HG03135 (cell line): ENCODE measurements around the gene NEK11.
"Not testable (repeated sequence)": the region's sequence is repeated elsewhere in the genome, so short reads cannot be mapped to it uniquely, and the experiment has no call there.

ENCODE experiments used
- ATAC-seq: cut with Tn5 transposase; IDR thresholded peaks from one replicate; pipeline ENCODE4 v1.9.1; 2021; ENCODE audit warnings: mild to moderate bottlenecking, moderate library complexity; ENCODE audit not compliant: unreplicated experiment

NEK11 gene

DNA sequence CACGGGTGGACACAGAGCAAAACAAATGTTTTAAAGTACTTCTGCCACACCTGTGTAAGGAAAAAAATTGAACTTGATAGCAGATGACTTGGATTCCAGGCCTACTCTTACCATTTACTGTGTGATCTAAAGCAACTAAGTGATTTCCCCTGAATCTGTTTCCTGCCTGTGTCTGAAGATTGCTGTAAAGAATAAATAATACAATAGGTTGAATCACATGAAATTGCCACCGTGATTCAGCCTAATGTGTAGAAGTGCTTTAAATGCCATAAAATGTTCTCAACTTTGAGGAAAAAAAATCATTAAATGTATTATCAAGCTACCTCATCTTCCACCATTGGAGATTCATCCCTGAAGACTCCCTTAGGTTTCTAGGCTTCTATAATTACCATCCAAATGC lies 327.3 kb downstream of the NEK11 start:
- ATAC-seq: no peak

DNA sequence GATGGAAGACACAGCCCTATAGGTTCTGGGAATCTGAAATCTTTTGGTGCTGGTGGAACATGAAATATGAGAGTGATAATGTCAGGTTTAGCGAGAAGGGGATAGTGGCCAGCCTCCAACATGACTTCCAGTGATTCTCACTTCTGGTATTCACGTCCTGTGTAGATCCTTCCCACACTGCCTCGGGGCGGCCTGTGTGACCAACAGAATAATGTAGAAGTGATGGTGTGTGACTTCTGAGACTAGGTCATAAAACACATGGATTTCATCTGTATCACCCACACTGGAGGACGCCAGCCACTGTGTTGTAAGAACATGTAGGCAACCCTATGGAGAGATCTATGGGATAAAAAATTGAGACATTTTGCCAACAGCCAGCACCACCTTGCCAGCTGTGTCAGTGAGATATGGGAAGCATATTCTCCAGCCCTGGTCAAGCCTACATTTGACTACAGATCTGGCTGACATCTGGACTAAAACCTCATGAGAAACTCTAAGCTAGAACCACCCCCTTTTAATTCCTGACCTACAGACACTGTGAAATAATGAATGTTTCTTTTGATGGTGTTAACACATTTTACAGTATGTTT lies 329.4 kb downstream of the NEK11 start:
- ATAC-seq: no peak

DNA sequence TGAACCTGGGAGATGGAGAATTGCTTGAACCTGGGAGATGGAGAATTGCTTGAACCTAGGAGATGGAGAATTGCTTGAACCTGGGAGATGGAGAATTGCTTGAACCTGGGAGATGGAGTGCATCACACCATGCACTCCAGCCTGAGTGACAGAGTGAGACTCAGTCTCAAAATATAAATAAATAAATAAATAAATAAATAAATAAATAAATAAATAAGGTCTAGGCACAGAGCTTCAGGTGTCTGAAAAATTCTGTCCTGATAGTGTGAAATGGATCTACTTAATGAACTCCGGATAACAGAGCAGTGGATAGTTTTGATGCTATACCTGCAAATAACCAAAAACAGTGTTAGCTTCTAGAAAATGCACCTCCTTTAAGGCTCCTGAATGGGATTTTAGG lies 330.6 kb downstream of the NEK11 start:
- ATAC-seq: no peak

DNA sequence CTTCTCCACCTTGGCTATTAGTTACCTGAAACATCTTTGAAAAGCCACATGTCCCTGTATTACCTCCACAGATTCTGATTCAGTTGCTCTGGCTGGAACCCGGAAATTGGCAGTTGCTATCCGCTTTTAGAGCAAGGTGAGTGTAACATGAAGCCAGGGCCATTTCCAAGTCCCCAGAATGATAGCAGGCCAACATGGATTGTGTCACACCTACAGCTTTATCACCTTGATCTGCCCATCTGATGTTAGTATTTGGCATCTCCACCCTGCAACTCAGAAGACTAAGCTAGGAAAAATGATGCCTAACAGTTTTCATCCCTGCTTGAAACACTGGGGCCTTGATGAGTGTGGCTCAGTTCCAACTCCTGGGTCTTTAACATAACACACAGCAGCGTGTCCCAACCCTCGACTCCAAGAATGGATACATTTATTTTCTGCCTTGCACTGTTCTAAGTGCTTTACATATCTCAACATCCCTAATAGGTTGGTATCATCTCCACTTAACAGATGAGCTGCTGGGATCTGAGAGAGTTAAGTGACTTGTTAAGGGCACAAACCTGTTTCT lies 333.6 kb downstream of the NEK11 start:
- no peak for ATAC-seq

DNA sequence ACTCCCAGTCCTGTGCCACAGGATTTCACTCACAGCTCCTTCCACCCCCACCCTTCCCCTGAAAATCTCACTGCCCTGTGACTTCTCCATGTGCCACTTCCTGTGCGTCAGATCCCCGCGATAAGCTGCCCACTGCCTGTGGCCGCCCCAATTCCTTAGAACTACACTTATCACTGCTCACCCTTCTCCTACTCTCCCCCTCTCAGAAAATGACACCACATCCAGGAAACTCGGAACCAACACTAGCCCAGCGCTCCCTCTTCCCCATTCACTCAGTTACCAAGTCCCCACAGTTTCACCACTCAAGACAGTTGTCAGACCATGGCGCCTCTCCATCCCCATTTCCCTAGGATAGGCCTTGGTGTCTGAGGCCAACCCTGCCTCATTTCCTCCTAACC lies 334.4 kb downstream of the NEK11 start:
- ATAC-seq: not testable (repeated sequence)

DNA sequence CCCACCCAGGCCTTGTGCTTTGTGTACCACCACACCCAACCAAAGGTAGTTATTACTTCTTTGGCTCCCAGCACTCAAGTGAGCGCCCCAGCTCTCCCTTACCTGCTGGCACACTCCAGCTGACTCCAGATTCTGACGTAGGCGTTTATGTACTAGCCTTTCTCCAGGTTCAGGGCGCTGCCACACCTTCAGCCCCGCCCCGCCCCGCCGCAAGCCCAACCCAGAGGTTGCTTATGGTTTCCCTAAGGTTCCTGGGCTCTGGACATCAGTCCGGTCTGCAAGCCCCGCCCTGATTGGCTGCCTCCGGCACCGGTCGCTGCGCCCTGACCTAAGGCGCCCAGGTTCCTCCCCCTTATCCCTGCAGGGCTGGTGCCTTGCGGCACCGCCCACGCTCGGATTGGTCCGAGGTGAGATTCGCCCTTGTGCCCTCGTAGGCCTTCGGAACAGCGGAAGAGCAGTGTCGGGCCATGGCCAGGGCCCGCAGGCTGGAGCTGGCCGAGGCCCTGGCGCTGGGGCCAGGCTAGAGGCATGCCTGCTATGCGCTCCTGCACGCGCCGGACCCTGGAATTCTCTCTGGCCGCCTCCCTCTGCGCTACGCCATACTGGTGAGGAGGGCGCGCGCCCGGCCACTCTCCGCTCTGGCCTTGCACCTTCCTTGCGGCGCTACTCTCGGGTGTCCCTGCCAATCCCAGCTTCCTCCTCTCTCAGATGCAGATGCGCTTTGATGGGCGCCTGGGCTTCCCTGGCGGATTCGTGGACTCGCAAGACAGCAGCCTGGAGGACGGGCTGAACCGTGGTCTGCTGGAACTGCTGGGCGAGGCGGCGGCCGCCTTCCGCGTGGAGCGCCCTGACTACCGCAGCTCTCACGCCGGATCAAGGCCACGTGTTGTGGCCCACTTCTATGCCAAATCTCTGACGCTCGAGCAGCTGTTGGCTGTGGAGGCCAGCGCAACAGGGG lies 335.1 kb downstream of the NEK11 start:
- ATAC-seq: no peak

DNA sequence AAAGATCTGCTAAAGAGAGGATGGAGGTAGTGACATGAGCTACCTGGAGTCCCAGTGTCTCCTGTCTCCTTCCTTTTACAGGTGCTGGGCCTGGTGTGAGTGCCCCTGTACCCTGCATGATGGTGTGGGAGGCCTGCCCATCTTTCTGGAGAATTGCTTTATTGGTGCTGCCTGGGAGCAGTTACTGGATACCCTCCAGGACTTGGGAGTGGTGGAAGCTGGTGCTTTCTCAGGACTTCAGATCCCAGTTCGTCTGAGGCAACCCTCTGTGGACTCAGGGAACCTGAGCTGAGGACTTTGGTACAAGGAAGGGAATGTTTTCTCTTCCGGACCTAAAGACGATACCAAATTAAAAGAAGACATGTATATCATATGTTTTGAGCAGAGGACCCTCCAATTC lies 336.6 kb downstream of the NEK11 start:
- no peak for ATAC-seq

DNA sequence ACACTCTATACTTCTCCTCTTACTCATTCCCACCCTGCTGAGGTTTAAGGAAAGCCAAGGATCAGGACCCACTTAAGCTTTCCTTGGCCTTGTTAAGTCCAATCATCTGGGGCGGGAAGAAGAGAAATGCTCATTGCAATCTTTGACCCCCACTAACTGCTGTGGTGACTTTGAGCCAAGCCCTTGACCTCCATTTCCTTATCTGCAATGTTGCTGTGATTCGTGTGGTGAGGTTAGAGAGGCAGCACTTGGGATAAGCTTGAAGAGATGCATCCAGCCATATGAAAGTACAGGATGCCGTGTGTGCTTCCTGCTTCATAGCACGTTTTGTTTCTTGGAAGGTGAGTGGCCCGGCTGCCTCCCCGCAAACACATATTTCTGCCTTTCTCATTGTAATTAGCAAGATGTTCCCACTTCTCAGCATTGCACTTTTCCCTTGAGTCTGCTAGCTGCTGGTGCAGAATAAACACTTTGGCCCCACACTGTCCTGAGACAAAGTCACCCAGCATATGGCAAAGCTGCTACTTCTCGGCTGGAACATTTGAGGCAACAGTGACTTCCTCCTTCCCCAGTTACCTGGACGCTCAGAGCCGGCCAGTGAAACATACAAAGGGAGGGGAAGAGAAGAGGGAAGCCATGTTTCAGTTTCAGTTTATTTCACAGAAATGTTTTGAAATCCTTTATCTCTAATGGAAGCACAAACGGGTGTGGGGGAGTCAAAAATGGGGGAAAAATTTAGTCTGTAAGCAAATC lies 344.4 kb downstream of the NEK11 start:
- ATAC-seq: no peak

DNA sequence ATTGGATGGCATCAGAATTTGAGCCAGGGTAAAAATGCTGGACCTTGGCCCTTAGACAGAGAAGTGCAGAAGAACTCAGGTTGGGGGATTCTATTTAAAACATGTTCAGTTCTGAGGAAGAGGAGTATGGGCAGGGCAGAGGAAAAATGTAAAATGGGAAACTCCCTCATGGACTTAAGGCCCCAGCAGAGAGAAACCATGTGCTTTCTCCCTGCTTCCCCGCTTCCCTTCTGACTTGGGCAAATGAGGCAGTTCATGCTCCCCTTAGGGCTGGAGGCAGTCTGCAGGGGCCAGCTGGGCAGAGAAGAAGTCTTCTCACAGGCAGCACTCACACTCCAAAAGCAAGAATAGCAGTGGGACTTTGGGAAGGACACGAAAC lies 345.0 kb downstream of the NEK11 start:
- ATAC-seq: no peak

DNA sequence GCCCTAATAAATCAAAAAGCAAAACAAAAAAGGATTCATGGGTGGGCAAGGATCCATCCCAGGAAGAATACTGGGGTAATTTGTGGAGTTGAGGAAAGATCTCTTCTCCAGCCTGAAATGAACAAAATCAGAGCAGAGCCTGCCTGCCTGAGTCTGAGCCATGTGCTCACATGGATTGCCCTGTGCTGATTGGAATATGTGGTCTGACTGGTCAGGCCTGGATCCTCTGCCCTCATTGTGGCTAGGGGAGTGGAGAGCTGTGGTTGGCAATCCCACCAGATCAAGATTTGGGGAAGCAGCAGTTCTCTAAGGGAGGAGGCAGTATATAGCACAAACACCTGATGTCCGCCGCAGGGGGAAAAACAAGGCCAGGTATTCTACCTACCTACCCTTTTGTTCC lies 348.1 kb downstream of the NEK11 start:
- no peak for ATAC-seq

DNA sequence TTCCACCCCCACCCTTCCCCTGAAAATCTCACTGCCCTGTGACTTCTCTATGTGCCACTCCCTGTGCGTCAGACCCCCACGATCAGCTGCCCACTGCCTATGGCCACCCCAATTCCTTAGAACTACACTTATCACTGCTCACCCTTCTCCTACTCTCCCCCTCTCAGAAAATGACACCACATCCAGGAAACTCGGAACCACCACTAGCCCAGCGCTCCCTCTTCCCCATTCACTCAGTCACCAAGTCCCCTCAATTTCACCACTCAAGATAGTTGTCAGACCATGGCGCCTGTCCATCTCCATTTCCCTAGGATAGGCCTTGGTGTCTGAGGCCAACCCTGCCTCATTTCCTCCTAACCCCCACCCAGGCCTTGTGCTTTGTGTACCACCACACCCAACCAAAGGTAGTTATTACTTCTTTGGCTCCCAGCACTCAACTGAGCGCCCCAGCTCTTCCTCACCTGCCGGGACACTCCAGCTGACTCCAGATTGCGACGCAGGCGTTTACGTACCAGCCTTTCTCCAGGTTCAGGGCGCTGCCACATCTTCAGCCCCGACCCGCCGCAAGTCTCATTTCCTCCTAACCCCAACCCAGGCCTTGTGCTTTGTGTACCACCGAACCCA lies 354.3 kb downstream of the NEK11 start:
- ATAC-seq: peak; percentile 25

DNA sequence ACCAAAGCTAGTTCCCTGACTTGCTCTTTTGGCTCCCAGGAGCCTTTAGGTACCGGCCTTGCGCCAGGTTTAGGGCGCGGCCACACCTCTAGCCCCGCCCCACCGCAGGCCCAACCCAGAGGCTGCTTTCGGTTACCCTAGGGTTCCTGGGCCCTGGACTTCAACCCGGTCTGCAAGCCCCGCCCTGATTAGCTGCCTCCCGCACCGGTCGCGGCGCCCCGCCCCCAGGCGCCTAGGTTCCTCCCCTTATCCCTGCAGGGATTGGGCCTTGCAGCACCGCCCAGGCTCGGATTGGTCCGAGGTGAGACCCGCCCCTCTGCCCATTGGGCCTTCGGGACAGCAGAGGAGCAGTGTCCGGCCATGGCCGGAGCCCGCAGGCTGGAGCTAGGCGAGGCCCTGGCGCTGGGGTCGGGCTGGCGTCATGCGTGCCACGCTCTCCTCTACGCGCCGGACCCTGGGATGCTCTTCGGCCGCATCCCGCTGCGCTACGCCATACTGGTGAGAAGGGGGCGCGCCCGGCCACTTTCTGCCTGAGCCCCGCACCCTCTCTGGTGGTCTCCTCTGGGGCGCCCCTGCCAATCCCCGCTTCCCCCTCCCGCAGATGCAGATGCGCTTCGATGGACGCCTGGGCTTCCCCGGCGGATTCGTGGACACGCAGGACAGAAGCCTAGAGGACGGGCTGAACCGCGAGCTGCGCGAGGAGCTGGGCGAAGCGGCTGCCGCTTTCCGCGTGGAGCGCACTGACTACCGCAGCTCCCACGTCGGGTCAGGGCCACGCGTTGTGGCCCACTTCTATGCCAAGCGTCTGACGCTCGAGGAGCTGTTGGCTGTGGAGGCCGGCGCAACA lies 355.0 kb downstream of the NEK11 start, which contains the start of gene NUDT16:
NUDT16 (plus strand) TSS at position 330 of the 847 bp plus-strand sequence; CDS start at position 361, 31 bp downstream.
- ATAC-seq: peak; percentile 99

DNA sequence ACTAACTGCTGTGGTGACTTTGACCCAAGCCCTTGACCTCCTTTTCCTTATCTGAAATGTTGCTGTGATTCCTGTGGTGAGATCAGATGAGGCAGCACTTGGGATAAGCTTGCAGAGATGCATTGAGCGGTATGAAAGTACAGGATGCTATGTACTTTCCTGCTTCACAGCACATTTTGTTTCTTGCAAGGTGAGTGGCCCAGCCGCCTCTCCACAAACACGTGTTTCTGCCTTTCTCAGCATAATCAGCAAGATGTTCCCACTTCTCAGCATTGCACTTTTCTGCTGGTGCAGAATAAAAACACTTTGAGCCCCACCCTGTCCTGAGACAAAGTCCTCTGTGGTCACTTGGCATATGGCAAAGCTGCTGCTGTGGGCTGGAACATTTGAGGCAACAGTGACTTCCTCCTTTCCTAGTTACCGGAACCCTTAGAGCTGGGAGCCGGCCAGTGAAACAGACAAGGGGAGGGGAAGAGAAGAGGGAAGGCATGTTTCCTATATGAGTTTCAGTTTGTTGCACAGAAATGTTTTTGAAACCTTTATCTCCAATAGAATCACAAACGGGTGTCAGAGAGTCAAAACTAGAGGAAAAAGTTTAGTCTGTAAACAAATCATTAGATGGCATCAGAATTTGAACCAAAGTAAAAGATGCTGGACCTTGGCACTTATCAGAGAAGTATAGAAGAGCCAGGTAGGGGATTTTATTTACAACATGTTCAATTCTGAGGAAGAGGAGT lies 359.9 kb downstream of the NEK11 start:
- no peak for ATAC-seq

DNA sequence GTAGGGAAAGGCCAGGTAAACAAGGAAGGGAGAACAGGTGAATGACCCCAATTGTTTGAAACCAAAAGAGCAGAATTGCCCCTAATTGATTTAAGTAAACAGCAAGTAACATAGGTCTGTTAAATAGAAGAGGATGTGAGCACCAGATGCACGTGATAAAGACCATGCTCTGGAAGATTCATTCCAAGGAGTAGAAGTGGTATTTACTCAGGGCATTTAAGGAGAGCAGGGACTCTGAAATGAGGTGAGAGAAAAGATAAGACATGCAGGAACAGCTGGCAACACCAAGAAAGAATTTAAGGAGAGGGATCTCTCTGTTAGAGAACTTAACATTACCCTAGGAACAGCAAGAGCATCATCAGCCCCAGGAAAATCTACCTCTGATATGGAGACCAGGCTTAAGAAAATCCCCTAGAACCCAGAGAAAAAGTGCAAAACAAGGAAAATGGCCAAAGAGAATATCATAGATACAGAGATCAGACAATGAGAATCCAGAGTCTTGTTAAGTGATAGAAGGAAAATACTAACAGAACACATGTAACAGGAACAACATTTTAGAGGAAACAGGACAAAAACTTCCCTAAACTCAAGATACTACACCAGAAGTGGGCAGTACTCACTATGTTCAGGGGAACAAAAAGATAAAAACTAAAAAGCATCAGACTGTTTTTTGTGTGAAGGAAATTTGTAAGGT lies 361.3 kb downstream of the NEK11 start:
- ATAC-seq: no peak

DNA sequence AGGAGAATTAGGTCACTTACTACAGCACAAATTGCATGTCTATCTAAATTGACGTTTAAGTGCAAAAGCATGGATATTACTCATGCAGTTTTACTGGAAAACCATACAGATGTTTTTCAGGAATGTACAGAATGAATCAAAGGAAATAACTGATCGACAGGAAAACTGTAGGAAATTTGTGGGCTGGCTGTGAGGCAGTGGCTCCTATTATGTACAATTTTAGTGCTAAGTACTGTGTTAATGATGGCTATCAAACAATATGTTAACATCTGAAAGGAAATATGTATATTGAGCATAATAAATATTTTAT lies 361.8 kb downstream of the NEK11 start:
- no peak for ATAC-seq

DNA sequence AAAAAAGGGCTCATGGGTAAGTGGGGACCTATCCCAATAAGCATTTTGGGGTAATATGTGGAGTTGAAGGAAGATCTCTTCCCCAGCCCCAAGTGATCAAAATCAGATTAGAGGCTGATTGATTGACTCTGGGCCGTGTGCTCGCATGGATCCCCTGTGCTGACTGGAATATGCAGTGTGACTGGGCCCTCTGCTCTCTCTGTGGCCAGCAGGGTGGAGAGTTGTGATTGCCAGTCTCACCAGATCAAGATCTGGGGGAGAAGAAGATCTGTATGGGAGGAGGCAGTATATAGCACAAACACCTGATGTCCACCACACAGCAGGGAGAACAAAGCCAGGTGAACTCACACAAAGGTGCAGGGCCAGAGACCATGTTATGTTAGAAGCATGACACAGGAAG lies 363.7 kb downstream of the NEK11 start:
- ATAC-seq: no peak

DNA sequence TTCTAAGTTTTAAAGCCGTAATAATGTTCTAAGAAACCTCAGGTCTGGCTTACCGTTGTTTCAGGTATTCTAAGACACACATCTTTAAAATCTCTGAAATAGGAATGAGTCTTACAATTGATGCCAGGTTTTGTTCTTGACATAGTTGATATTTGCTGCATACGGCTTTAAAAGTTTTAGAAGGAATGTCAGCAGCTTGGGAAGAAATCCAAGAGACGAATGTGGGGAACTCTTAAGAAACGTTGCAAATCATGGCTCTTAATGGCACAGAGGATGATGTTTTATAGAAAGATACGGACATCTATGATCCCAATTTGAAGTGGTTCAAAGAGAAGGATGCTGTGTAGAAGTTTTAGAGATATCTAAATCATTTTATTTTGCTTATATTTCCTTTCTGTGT lies 366.4 kb downstream of the NEK11 start:
- ATAC-seq: no peak

DNA sequence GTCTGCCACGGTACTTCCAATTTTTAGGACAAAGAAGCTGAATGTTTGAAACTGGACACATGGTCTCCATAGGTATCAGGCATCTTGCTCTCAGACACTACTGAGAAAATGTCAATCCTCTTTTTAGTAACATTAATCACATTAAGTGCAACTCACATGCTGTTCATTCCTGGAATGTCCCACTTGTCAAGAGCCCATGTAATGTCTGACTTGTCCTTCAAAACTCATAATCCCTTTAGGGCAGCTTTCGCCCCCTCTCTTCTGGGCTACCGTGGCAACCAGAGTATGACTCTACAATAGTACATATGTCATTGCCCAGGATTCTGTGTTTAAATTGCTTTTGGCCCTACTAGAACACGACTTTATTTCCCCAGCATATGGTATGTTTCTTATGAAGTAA lies 367.2 kb downstream of the NEK11 start:
- no peak for ATAC-seq

DNA sequence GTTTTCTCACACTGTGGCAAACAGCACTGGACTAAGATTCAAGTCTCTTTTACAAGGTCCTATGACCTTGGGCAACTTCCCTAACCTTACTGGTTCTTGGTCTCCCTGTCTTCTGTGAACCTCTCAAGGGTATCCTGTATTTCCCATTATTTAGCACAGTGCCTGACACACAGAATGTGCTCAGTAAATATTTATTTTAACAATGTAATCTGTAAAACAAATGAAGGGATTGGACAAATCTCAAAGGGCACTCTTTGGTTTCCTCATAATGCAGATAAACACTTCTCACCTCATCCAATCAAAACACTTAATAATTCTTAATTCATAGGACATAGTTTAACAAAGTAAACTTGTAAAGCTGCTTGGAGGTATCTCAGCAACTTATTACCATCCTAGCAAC lies 367.7 kb downstream of the NEK11 start:
- no peak for ATAC-seq
